ENCODE data around the gene TANK. TPM values are rescaled to one million over a fixed set of nuclear protein-coding genes. Genes with fewer than 3 reads are reported as not detected.

TANK gene
- total and polyA plus RNA-seq, 2 donors (not counting 3 experiments of a cell fraction or from before 2014, with no cell fraction given), result 33.3 to 83.2 TPM

- dilution Hi-C loops (cut with MboI; ENCODE audit: extremely low pct_ligation_motif_present, low sequenced_read_pairs), result no loop called here
- peaks cover 32% of the 10 kb centered on the region for H3K79me2 ChIP-seq (ENCODE audit: control insufficient read depth, insufficient read depth, low read length)
- peaks cover 5 to 8% of the 10 kb centered on the region in 2 experiments for H3K36me3 ChIP-seq (ENCODE audit: control insufficient read depth in 2 of 2, extremely low read depth in 1 of 2, insufficient read depth in 2 of 2, low read length in 2 of 2)
- no peak overlapping the region for H2AFZ ChIP-seq (ENCODE audit: low read depth, low read length)
- no peaks in the 10 kb centered on the region for H3K9me3 ChIP-seq (replicated peaks; ENCODE audit: control insufficient read depth, insufficient read depth, low read length)
- no peak for TF ChIP-seq POLR2AphosphoS5 (IDR thresholded peaks at IDR 0.05; ENCODE audit: insufficient read depth, low read depth, low read length)
- no peak for TF ChIP-seq EZH2 (IDR thresholded peaks at IDR 0.05; ENCODE audit: borderline replicate concordance, low read depth, low read length, severe bottlenecking)
- no peak for TF ChIP-seq CTCF (IDR thresholded peaks at IDR 0.05; ENCODE audit: extremely low read depth in 1 of 2, insufficient read depth in 1 of 2, low read depth in 1 of 2, low read length in 2 of 2)
- TF ChIP-seq JUN (IDR thresholded peaks at IDR 0.05; ENCODE audit: borderline replicate concordance, insufficient read depth, insufficient read length, low read depth), result no peak
- TF ChIP-seq GATA2 (IDR thresholded peaks at IDR 0.05; ENCODE audit: insufficient read depth, insufficient read length, low read depth, low read length), result no peak
- DNase-seq (ENCODE audit: low read depth, low spot score) (no peak), FAIRE-seq (no peak)
- no peak overlapping the region for H3K9ac ChIP-seq (replicated peaks; ENCODE audit: extremely low read depth, insufficient read depth, low read length)
- H3K9me1 ChIP-seq (replicated peaks; ENCODE audit: control insufficient read depth, extremely low read depth, insufficient read depth, low read length), result no peaks in the 10 kb centered on the region
- ChIA-PET POLR2A (no interaction called here), CTCF (interaction anchor here (0.9 to 1.0 kb wide), 2 partner anchors 54 to 68 kb away, joined by 3 read pairs; no protein-coding TSS in a partner anchor)
- intact Hi-C loops (cut with micrococcal nuclease), result no loop called here
- no peaks in the 10 kb centered on the region for H3K4me1 ChIP-seq (ENCODE audit: control insufficient read depth, extremely low read depth, insufficient read depth, low read length)
- H3K4me2 ChIP-seq (ENCODE audit: insufficient read depth, low read length), result no peak overlapping the region
- H3K4me3 ChIP-seq (replicated peaks in 1 of 3; ENCODE audit: insufficient read depth in 1 of 3, low read depth in 1 of 3, low read length in 3 of 3), result no peak overlapping the region
- no peak overlapping the region for H3K27ac ChIP-seq (ENCODE audit: insufficient read depth, low read depth, low read length)
- no peaks in the 10 kb centered on the region for H4K20me1 ChIP-seq (replicated peaks; ENCODE audit: control insufficient read depth, extremely low read depth, insufficient read depth, low read length)
- no TSS peak for BruUV-seq (replicated peaks)
- no peaks in the 10 kb centered on the region for H3K27me3 ChIP-seq (ENCODE audit: control insufficient read depth in 2 of 2, insufficient read depth in 2 of 2, low read length in 2 of 2)
Observed at GRCh38 chr2:161169335-161169734, 9.1 kb downstream of the TANK start.

- dilution Hi-C loops (cut with MboI; ENCODE audit: extremely low pct_ligation_motif_present, low sequenced_read_pairs) (no loop called here), intact Hi-C loops (cut with micrococcal nuclease) (no loop called here)
- Histone ChIP-seq H3K79me2 (ENCODE audit: control insufficient read depth, insufficient read depth, low read length) (peaks cover 32% of the 10 kb centered on the region), H3K4me1 (ENCODE audit: control insufficient read depth, extremely low read depth, insufficient read depth, low read length) (no peaks in the 10 kb centered on the region), H3K9me1 (replicated peaks; ENCODE audit: control insufficient read depth, extremely low read depth, insufficient read depth, low read length) (no peaks in the 10 kb centered on the region), H3K9ac (replicated peaks; ENCODE audit: extremely low read depth, insufficient read depth, low read length) (no peak overlapping the region), H3K4me3 (replicated peaks in 1 of 3; ENCODE audit: insufficient read depth in 1 of 3, low read depth in 1 of 3, low read length in 3 of 3) (no peak overlapping the region), H3K9me3 (replicated peaks; ENCODE audit: control insufficient read depth, insufficient read depth, low read length) (no peaks in the 10 kb centered on the region), H3K4me2 (ENCODE audit: insufficient read depth, low read length) (no peak overlapping the region), H2AFZ (ENCODE audit: low read depth, low read length) (no peak overlapping the region), H4K20me1 (replicated peaks; ENCODE audit: control insufficient read depth, extremely low read depth, insufficient read depth, low read length) (no peaks in the 10 kb centered on the region), H3K36me3 (ENCODE audit: control insufficient read depth in 2 of 2, extremely low read depth in 1 of 2, insufficient read depth in 2 of 2, low read length in 2 of 2) (peaks cover 5 to 8% of the 10 kb centered on the region in 2 experiments), H3K27ac (ENCODE audit: insufficient read depth, low read depth, low read length) (no peak overlapping the region), H3K27me3 (ENCODE audit: control insufficient read depth in 2 of 2, insufficient read depth in 2 of 2, low read length in 2 of 2) (no peaks in the 10 kb centered on the region)
- POLR2A ChIA-PET, result no interaction called here
- no TSS peak for BruUV-seq (replicated peaks)
- FAIRE-seq (peak; percentile 18), DNase-seq (ENCODE audit: low read depth, low spot score) (no peak)
- TF ChIP-seq POLR2A (IDR thresholded peaks at IDR 0.05; ENCODE audit: low read depth, low read length) (no peak), CTCF (IDR thresholded peaks at IDR 0.05; ENCODE audit: extremely low read depth in 1 of 2, insufficient read depth in 1 of 2, low read depth in 1 of 2, low read length in 2 of 2) (no peak), GATA2 (IDR thresholded peaks at IDR 0.05; ENCODE audit: insufficient read depth, insufficient read length, low read depth, low read length) (no peak), POLR2AphosphoS5 (IDR thresholded peaks at IDR 0.05; ENCODE audit: insufficient read depth, low read depth, low read length) (no peak), MAX (IDR thresholded peaks at IDR 0.05; ENCODE audit: insufficient read depth, insufficient read length) (no peak), EZH2 (IDR thresholded peaks at IDR 0.05; ENCODE audit: borderline replicate concordance, low read depth, low read length, severe bottlenecking) (no peak), FOS (IDR thresholded peaks at IDR 0.05; ENCODE audit: borderline replicate concordance, insufficient read depth, low read length) (no peak), MYC (IDR thresholded peaks at IDR 0.05; ENCODE audit: low read depth, low read length) (no peak)
- CTCF ChIA-PET, result no interaction called here
Observed at GRCh38 chr2:161170377-161170776, 10.1 kb downstream of the TANK start.
